Fibroblast of mammary gland (primary cell): Measurements from ENCODE around the gene RAB40C.

ENCODE experiments used
- DNase-seq: peaks from one replicate; pipeline ENCODE4 v3.0.0-alpha.2; 2010; ENCODE audit warnings: low read depth
- H3K4me3 ChIP-seq: 2 replicates; pipeline ENCODE4 v1.5.1; 2011; ENCODE audit warnings: low read depth, mild to moderate bottlenecking, low read length, moderate library complexity; ENCODE audit not compliant: control insufficient read depth
- CTCF ChIP-seq: conservative IDR thresholded peaks from 2 replicates; pipeline ENCODE4 v1.5.1; 2011; ENCODE audit warnings: low read depth, low read length, inconsistent platforms; ENCODE audit not compliant: control insufficient read depth, insufficient read depth

Gene RAB40C

GRCh38 chr16:548586-548985 lies 41.3 kb upstream of the RAB40C start:
- DNase-seq = no peak
- no peak overlapping the region for H3K4me3 ChIP-seq
- no peak for TF ChIP-seq CTCF

GRCh38 chr16:549544-550263 lies 40.2 kb upstream of the RAB40C start:
- TF ChIP-seq CTCF = no peak
- no peak overlapping the region for H3K4me3 ChIP-seq
- DNase-seq = no peak

GRCh38 chr16:551210-551609 lies 38.7 kb upstream of the RAB40C start:
- H3K4me3 ChIP-seq = no peak overlapping the region
- TF ChIP-seq CTCF = no peak
- DNase-seq = no peak

- no peak for DNase-seq
- TF ChIP-seq CTCF = no peak
- no peak overlapping the region for H3K4me3 ChIP-seq
Measured at GRCh38 chr16:552171-552570, 37.7 kb upstream of the RAB40C start.

GRCh38 chr16:553601-554296 lies 36.1 kb upstream of the RAB40C start:
- TF ChIP-seq CTCF = no peak
- no peak overlapping the region for H3K4me3 ChIP-seq
- DNase-seq = no peak

GRCh38 chr16:554297-554621 lies 35.6 kb upstream of the RAB40C start:
- no peak for DNase-seq
- no peak overlapping the region for H3K4me3 ChIP-seq
- no peak for TF ChIP-seq CTCF
